GM18511 (cell line): ENCODE results near the gene GHRHR.

Experiments
- ATAC-seq: cut with Tn5 transposase; IDR thresholded peaks from one replicate; pipeline ENCODE4 v1.9.1; 2021; ENCODE audit warnings: mild to moderate bottlenecking, moderate library complexity; ENCODE audit not compliant: unreplicated experiment

GHRHR gene

DNA sequence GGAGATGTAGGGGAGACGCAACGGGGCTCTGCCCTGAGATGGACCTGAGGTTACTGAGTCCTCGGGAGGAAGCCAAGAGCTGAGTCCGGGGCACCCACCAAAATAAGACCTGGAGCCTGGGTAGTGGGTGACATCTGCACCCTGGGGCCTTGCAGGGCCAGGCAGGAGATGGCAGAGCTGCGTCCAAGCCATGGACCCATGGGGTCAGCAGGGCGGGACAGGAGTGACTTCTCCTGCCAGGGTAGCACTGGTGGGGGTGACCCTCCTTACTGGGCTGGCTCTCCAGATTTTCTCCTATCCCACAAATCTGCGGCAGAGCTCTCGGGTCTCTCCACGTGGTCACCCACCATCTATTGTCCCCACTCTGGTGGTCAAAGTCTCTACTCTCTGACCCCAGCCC is 2.1 kb downstream of the GHRHR start:
- ATAC-seq = no peak

DNA sequence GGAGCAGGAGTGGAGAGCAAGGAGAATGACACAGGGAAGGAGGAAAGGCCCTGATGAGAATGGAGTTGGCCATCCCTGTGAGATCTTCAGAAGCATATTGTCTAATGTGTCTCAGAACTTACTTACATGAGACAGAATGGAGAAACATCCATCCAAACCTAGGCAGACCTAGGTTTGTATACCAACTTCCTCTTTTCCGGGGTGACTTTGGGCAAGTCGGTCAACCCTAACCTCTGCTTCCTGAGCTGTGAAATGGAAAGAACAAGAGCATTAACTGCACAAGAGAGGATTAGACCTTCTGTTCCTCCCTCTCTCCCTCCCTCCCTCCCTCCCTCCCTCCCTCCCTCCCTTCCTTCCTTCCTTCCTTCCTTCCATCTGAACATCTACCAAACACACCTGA is 4.5 kb downstream of the GHRHR start:
- peak; percentile 46 for ATAC-seq

DNA sequence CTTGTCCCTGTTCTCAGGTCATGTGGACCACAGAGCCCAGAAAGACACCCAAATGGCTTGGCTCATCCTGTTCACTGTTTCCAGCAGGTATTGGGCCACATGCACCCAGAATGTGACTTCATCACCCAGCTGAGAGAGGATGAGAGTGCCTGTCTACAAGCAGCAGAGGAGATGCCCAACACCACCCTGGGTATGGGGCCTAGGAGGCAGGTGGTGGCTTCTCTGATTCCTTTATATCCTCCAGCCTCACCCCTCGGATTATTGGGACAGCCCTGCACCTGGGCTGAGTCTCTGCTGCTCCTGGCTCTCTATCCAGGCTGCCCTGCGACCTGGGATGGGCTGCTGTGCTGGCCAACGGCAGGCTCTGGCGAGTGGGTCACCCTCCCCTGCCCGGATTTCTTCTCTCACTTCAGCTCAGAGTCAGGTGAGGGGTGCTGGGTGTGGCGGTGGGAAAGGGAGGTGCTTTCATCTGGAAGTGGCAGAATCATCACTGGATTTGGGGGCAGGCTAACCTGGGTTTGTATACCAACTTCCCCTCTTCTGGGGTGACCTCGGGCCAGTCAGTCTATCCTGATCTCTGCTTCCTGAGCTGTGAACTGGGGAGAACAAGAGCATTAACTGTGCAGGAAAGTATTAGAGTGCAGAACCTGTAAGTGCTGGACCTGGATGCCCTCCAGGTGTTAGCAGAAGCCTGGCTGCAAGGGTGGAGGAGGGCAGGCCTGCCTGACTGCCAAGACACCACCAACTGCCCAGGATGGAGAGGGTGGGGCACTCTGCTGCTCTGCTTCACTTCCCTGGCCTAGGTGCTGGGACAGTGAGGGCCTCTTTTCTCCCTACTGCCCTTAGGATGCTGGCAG is 5.2 kb downstream of the GHRHR start:
- ATAC-seq = no peak

DNA sequence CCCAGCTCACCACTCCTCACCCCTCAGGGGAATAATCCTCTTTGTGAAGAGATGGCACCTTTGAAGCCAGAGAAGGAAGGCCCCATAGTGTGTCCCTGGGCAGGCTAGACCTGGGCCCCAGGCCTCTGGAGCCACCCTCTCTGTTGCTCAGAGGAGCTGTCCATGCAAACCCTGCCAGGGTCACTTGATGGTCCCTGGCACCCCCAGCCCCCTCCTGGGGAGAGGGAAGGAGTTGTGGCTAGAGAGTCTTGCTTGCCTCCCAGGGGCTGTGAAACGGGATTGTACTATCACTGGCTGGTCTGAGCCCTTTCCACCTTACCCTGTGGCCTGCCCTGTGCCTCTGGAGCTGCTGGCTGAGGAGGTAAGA is 5.8 kb downstream of the GHRHR start:
- ATAC-seq = no peak

DNA sequence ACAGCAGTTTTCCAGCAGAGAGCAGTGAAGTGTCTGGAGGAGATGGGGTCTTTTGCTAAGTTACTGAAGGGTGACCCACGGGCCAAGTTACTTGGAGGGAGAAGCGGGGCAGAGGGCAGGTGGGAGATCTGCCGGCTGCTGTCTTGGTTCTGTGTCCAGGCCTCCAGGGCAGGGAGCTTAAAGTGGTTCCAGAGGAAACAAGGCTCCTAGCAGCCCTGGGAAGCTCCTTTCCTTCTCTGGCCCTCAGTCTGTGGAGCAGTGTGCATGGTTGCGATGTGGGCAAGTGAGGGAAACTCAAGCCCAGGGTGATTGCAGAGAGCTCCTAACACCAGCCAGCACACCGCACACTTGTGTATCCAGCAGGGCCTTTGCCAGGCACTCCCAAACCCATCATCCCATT is 6.3 kb downstream of the GHRHR start:
- no peak for ATAC-seq

DNA sequence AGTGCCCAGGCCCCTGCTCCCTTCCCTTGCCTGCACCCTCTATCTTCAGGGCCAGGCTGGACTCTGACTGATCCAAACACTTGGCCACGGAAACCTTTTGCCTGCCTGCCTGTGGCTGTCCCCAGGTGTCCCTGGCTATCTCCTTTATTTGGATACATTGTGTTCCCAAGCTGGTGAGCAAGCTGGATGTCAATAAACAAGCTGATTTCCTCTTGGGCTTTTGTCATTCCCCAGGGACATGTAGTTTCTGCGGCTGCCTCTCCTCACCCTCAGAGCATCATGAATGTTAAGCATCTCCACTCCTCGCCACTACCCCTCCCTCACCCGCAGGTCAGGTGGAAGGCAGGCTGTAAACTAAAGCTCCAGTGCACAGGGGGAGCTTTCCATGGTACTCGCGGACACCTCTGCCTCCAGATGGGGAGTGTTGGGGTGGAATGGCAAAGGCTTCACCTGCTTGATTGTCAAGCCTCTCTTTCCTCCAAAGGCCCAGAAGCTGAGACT is 6.9 kb downstream of the GHRHR start:
- ATAC-seq = no peak

DNA sequence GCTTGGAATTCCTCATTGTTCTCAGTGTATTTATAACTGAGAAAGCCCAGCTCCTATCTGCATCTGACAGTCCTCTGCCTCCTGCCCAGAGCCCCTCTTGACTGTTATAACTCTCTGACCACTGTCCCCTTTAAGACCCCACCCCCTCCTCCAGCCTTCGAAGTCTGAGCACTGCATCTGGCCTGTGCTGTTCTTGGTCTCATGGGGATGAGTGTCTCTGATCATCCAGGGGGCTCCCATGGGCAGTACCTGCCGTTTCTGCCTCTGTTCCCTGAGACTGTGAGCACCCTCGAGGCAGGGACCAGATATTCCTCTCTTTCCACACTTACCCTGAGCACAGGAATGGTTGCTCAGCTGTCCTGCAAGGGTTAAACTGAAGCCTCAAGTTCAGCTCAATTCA is 7.7 kb downstream of the GHRHR start:
- ATAC-seq = no peak

DNA sequence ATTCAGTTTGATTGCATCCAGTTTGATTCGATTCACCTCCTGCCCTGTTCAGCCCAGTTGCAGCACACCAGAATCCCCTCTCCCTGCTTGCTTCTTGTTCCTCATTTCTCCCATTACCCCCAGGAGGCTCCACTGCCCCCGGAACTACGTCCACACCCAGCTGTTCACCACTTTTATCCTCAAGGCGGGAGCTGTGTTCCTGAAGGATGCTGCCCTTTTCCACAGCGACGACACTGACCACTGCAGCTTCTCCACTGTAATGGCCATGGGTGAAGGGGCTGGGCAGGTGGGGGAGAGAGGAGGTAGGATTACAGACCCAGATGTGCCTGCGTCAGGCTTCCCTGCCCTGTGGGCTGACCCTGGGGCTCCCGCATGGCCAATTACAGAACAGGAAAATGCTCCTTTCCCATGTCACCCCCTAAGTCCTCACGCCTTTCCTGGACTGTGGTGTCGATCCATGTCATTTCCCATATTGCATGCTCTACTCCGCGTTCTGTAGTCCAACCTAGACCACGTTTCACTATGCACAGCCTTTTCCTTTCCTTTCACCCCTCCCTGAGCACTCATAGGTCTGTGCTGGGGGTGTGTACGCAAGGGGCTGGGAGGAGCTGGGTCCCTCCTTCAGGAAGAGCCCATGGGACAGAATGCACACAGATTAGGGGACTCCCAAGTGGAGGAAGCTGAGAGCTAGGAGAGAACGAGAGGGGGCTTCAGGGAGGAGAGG is 8.2 kb downstream of the GHRHR start:
- no peak for ATAC-seq

DNA sequence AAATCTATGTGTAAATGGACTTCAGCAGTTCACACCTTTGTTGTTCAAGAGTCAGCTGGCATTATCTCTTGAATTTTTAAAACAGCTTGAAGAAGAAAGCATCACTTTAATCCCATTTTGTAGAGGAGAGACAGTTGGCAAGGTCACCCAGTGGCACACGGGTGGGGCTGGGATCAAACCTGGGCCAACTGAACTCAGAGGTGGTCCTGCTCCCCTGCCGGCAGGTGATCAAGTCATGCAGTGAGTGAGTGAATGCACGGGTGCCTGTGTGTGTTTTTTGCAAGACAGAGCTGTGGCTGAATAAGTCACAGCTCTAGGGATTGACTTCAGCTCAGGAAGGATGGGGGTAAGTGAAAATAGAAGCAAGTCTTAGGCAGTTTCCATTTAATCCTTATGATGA is 9.5 kb downstream of the GHRHR start:
- ATAC-seq = no peak

DNA sequence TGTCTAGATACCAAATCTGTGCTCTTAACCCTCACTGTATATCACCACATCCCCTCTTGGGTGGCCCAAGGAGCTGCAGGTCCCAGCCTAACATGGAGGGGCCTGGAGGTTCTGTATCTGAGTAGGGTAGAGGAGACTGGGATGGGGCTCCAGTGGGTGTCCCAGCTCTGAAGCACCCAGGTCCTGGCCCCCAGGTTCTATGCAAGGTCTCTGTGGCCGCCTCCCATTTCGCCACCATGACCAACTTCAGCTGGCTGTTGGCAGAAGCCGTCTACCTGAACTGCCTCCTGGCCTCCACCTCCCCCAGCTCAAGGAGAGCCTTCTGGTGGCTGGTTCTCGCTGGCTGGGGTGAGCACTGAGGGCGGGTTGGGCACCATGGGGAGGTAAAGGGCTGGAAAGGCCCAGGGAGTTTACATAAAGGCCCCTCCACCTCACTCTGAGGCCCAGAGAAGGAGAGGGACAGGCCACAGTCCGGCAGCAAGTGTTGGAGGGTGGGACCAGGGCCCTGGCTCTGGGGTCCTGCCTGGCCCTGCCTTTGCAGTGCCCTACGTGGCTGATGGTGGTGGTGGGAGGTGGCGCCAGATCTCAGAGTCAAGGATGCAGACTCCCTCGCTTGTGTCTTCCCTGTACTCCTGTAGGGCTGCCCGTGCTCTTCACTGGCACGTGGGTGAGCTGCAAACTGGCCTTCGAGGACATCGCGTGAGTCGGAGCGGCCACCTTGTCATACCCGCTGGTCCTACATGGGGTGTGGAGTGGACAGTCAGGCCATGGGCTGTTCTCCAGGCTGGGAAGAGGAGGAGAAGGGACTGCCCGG is 10.2 kb downstream of the GHRHR start:
- no peak for ATAC-seq

DNA sequence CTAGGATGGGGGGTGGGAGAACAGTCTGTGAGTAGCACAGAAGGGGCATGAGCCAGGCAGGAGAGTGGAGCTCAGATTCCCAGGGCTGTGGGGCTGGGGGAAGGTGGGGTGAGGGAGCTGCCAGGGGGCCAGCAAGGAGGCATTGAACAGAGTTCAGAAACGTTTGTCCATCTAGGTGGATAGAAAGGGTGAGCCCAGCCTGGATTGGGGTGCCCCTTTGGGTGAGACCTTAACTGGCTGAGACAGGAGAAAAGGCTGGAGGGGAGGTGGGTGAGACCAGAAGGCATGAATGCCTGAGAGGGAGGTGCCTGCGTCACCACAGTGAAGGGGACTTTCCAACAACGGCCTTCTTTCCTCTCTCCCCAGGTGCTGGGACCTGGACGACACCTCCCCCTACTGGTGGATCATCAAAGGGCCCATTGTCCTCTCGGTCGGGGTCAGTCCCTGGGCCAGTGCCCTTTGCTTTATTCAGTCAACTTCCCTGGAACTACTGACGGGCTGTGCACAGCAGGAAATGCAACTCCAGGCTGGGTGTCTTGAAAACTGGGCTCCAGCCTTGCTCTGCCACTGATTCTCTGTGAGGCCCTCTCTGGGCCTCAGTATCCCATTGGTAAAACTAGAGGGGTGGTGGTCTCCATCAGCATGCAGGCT is 11.0 kb downstream of the GHRHR start:
- ATAC-seq = peak; percentile 93

DNA sequence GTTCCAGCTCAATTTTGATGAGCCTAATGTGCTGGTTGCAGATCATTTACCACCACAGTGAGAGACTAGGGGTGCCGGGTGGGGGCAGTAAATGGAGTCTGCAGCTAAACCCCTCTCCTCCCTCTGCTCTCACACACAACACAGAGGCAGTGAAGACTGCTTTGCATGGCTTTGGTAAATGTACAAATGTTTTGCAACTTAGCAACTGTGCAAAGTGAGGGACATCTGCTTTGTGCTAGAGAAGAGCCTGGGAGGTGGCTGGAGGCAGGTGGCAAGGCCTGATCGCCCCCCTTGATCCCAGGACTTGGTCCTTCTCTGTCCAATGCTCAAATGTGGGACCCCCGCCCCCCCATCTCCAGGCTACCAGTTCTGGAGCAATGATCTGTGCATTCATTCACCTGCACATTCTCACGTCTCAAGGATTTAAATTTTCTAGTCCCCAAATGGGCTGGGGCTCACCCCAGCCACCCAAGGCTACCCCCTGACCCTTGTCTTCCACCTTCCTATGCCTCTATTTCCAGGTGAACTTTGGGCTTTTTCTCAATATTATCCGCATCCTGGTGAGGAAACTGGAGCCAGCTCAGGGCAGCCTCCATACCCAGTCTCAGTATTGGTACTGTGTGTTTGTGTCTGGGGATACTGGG is 11.6 kb downstream of the GHRHR start:
- ATAC-seq = peak; percentile 7

DNA sequence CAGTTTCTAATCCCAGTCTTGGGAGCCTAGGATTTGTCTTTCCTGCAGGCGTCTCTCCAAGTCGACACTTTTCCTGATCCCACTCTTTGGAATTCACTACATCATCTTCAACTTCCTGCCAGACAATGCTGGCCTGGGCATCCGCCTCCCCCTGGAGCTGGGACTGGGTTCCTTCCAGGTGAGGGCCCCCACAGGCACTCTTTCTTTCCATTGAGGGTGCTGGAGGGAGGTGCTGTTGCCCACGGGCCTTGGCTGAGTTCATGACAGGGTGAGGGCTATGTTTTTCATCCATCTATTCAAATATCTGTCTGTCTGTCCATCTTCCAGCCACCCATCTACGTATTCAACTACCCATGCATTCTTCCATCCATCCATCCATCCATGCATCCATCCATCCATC is 12.6 kb downstream of the GHRHR start:
- ATAC-seq = no peak

DNA sequence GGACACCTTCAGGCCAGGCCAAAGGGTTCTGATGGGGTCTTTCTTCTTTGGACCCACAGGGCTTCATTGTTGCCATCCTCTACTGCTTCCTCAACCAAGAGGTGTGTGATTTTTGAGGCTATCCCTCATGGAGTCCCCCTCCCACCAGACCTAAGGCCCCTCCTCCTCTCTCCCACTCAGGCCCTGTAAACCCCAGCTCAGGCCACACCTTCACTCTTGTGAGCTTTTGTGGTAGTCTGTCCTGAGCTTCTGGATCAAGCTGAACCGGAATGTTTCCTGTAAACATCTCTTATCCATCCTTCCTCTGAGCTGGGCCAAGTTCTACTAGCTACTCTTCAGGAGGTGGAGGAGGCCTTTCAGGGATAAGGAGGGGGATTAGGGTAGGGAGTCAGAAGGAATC is 13.5 kb downstream of the GHRHR start:
- no peak for ATAC-seq

DNA sequence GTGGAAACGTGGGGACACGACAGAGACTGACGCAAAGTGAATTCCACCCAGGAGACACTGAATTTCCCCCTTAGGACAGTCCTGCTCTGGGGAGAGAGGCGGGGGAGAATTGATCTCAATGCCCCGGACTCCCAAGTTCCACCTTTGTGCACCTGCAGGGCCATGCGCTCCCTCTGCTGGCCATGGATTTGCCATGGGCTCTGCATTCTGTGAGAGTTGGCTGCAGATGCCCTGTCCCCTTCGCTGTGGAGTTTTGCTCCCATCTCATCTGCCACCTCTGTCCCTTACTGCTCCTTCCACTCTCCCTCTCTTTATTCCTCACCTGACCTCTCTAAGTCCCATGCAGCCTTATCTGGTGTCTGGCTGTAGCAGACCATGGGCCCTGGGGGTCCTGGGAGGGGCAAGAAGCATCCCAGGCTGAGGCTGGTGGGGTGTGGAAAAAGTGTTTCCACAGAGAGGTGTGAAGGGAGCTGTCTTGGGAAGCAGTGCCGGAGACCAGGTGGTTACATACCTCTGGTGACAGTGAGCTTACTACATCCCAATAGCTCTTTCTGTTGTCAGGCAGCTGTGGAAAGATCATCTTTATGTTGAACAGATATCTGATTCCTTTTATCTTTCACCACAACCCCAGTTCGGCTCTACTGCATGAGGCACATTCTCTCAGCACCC is 14.3 kb downstream of the GHRHR start:
- ATAC-seq = no peak

DNA sequence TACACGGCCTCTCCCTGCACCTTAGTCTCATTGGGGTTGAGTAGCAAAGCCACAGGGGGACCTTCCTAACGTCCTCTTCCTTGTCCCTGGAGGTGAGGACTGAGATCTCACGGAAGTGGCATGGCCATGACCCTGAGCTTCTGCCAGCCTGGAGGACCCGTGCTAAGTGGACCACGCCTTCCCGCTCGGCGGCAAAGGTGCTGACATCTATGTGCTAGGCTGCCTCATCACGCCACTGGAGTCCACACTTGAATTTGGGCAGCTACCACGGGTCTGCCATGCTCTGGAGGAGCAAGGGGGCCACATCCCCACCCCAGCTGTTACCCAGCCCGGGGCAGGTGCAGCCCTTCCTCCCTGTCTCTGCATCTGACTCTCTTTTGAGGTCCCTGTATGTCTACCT is 15.3 kb downstream of the GHRHR start:
- no peak for ATAC-seq

DNA sequence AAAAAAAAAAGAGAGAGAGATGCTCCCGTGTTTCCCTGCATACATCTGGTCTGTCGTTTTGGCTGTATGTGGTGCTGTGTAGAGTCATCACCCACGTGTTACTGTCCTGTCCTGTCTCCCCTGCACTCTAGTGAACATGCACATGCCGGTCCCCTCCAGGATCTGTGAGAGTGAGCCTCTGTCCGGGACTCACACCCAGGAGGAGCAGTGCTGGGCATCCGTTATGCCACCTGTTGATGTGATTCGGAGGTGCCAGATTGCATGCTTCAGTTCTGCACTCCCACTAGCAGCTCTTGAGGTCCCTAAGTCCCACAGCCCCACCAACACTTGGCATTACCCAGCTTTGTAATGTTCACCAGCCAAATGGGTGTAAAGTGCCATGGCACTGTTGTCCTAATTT is 16.4 kb downstream of the GHRHR start:
- ATAC-seq = no peak

DNA sequence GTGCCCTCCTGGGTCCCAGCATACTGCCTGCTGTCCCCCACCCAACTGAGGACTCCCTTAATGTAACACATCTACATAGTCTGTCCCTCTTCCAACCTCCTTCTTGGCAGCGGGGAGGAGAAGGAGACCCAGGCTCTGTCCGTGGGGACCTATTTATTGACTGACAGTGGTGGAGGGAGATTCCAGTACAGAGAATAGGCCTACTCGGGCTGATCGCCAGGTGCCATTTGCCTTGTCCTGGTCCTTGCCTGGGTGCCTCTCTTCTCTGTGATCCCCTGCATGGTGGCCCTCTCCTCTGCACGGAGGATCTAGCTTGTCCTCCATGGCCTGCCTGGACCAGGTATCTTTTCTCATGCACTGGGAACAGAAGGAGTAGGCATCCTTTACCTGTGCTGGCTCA is 17.0 kb downstream of the GHRHR start:
- ATAC-seq = no peak

DNA sequence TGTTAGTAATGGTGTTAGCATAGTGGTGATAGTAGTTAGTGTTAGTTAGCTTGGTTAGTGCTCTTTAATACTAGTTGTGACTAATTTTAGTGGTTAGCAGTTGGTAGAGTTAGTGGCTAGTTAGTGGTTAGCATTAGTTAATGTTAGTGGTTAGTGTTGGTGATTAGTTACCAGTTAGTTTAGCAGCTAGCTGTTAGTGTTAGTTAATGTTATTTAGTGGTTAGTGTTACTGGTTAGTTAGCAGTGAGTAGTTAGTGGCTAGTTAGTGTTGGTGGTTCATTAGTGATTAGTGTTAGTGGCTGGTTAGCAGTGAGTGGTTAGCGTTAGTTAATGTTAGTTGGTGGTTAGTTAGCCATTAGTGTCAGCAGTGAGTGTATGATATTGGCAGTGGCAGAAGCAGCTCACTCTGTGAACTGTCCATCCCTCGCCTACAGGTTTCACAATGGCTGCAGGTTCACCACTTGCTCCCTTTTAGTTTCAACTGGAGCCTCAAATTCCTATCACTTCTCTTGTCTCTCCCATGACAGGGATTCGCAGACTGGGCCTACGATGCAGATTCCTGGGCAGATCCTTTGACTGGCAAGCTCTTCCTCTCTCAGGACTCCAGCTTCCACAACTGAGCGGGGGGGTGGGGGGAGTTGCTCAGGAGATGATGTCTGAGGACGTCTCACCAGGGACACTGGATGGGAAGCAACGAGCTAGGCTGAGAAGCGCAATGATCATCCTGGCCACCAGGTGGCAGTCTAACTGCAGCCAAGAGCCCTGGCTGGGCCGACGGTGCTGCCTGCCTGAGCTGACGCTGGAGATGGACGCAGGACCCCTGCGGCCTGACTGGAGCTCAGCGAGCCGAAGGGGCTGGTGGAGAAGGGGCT is 19.5 kb downstream of the GHRHR start:
- ATAC-seq = peak; percentile 93
